Neural progenitor cell (in vitro differentiated cells): ENCODE data around the gene GDF7. TPM values are rescaled to one million over a fixed set of nuclear protein-coding genes. Genes with fewer than 3 reads are reported as not detected.
A peak's percentile ranks its signal among the peaks of the same experiment; 100 is the strongest.

Experiments
- DNase-seq: peaks from one replicate; pipeline ENCODE4 v3.0.0-alpha.2; 2016; ENCODE audit warnings: low spot score
- H2AFZ ChIP-seq: fragments of 200-600 bp; sonication (generic); replicated peaks from 2 replicates; pipeline ENCODE4 v1.6.1; 2016; ENCODE audit warnings: antibody characterized with exemption
- H3F3A ChIP-seq: fragments of 200-600 bp; sonication (generic); 2 replicates; pipeline ENCODE4 v1.6.1; 2016; ENCODE audit warnings: antibody characterized with exemption, low read depth
- H3K27ac ChIP-seq: fragments of 200-600 bp; sonication (generic); 2 replicates; pipeline ENCODE4 v1.5.1; 2016; ENCODE audit warnings: mild to moderate bottlenecking
- H3K27me3 ChIP-seq: fragments of 200-600 bp; sonication (generic); 2 replicates; pipeline ENCODE4 v1.6.1; 2016; ENCODE audit warnings: mild to moderate bottlenecking, moderate library complexity
- H3K36me3 ChIP-seq: fragments of 200-600 bp; sonication (generic); 2 replicates; pipeline ENCODE4 v1.5.1; 2016
- H3K4me1 ChIP-seq: fragments of 200-600 bp; sonication (generic); 2 replicates; pipeline ENCODE4 v1.6.1; 2016; ENCODE audit warnings: mixed run types
- H3K4me2 ChIP-seq: fragments of 200-600 bp; sonication (generic); 2 replicates; pipeline ENCODE4 v1.6.1; 2016
- H3K4me3 ChIP-seq: fragments of 200-600 bp; sonication (generic); 2 replicates; pipeline ENCODE4 v1.5.1; 2016
- H3K79me2 ChIP-seq: fragments of 200-600 bp; sonication (generic); 2 replicates; pipeline ENCODE4 v1.6.1; 2016; ENCODE audit warnings: low read depth
- H3K9ac ChIP-seq: fragments of 200-600 bp; sonication (generic); 2 replicates; pipeline ENCODE4 v1.6.1; 2016
- H3K9me3 ChIP-seq: fragments of 200-600 bp; sonication (generic); 2 replicates; pipeline ENCODE4 v1.5.1; 2016; ENCODE audit warnings: low read depth
- H4K20me1 ChIP-seq: fragments of 200-600 bp; sonication (generic); 2 replicates; pipeline ENCODE4 v1.6.1; 2016; ENCODE audit warnings: low read depth
- H3K27ac Mint-ChIP-seq: 3 replicates; pipeline ENCODE4 v1.8.0; 2021; ENCODE audit warnings: mixed read lengths
- H3K27me3 Mint-ChIP-seq: 2 replicates; pipeline ENCODE4 v1.8.0; 2022; ENCODE audit warnings: low read depth, mild to moderate bottlenecking, inconsistent platforms, moderate library complexity, mixed read lengths; ENCODE audit not compliant: insufficient read depth
- H3K36me3 Mint-ChIP-seq: 3 replicates; pipeline ENCODE4 v1.8.0; 2021; ENCODE audit warnings: mixed read lengths
- H3K4me1 Mint-ChIP-seq: 3 replicates; pipeline ENCODE4 v1.8.0; 2021; ENCODE audit warnings: mixed read lengths
- H3K4me3 Mint-ChIP-seq: 3 replicates; pipeline ENCODE4 v1.8.0; 2021; ENCODE audit warnings: mild to moderate bottlenecking, moderate library complexity, mixed read lengths
- H3K9me3 Mint-ChIP-seq: 3 replicates; pipeline ENCODE4 v1.8.0; 2020; ENCODE audit warnings: mixed read lengths
- EZH2 ChIP-seq: fragments of 200-600 bp; sonication (generic); IDR thresholded peaks from 2 replicates; pipeline ENCODE4 v1.6.1; 2017; ENCODE audit warnings: antibody characterized with exemption, mild to moderate bottlenecking, moderate library complexity
- EZH2phosphoT487 ChIP-seq: fragments of 200-600 bp; sonication (generic); IDR thresholded peaks from 2 replicates; pipeline ENCODE4 v1.6.1; 2017; ENCODE audit warnings: antibody characterized with exemption
- total RNA-seq: library from RNA; depleted of rRNA; stranded (reverse); fragments of >200 nt; gene quantifications from 2 replicates; pipeline ENCODE4 v1.2.3, GENCODE V29; 2015; ENCODE audit warnings: low replicate concordance
- TF ChIP-seq, protein P1 (sequence below): fragments of 200-600 bp; sonication (generic); IDR thresholded peaks from 2 replicates; pipeline ENCODE4 v1.5.1; 2017; ENCODE audit warnings: antibody characterized with exemption, mild to moderate bottlenecking

The GDF7 gene
- total RNA-seq, 1 donor from 2014 or later: not detected

- Histone ChIP-seq H3K27ac (no peak within 1 kb of the TSS), H3K4me3 (peak within 1 kb of the TSS; percentile 76), H3K9me3 (no peaks in the 10 kb centered on the region), H3K27me3 (peaks cover 19% of the 10 kb centered on the region), H3F3A (no peaks in the 10 kb centered on the region), H3K4me1 (peaks cover under 1% of the 10 kb centered on the region), H3K4me2 (peak within 1 kb of the TSS; percentile 78), H3K36me3 (no peaks in the 10 kb centered on the region), H3K79me2 (no peaks in the 10 kb centered on the region), H4K20me1 (no peaks in the 10 kb centered on the region), H2AFZ (peak within 1 kb of the TSS; percentile 83), H3K9ac (peak within 1 kb of the TSS; percentile 30)
- no peaks in the 10 kb centered on the region for H3K9me3 Mint-ChIP-seq
- H3K27me3 Mint-ChIP-seq: peaks cover 15% of the 10 kb centered on the region
- peak; percentile 94 for DNase-seq
- TF ChIP-seq, protein P1, sequence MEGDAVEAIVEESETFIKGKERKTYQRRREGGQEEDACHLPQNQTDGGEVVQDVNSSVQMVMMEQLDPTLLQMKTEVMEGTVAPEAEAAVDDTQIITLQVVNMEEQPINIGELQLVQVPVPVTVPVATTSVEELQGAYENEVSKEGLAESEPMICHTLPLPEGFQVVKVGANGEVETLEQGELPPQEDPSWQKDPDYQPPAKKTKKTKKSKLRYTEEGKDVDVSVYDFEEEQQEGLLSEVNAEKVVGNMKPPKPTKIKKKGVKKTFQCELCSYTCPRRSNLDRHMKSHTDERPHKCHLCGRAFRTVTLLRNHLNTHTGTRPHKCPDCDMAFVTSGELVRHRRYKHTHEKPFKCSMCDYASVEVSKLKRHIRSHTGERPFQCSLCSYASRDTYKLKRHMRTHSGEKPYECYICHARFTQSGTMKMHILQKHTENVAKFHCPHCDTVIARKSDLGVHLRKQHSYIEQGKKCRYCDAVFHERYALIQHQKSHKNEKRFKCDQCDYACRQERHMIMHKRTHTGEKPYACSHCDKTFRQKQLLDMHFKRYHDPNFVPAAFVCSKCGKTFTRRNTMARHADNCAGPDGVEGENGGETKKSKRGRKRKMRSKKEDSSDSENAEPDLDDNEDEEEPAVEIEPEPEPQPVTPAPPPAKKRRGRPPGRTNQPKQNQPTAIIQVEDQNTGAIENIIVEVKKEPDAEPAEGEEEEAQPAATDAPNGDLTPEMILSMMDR: peak; percentile 75
- no peak for TF ChIP-seq EZH2
- TF ChIP-seq EZH2phosphoT487: no peak
- peaks cover 48% of the 10 kb centered on the region for H3K4me1 Mint-ChIP-seq
- H3K27ac Mint-ChIP-seq: peak within 1 kb of the TSS; percentile 87
- peak within 1 kb of the TSS; percentile 91 for H3K4me3 Mint-ChIP-seq
- H3K36me3 Mint-ChIP-seq: no peaks in the 10 kb centered on the region
Measured at GRCh38 chr2:20650877-20651730, 15.8 kb upstream of the GDF7 start, which contains the start of gene HS1BP3. Gene HS1BP3, minus strand, starts transcription at chr2:20651098. Its CDS starts 35 bp downstream, at chr2:20651063.

- peak overlapping the region; percentile 83 for H2AFZ ChIP-seq
- Mint-ChIP-seq H3K4me3 (peak overlapping the region; percentile 91), H3K27me3 (peaks cover 15% of the 10 kb centered on the region), H3K36me3 (no peaks in the 10 kb centered on the region), H3K4me1 (peaks cover 51% of the 10 kb centered on the region), H3K9me3 (no peaks in the 10 kb centered on the region), H3K27ac (no peak overlapping the region)
- H3F3A ChIP-seq: no peaks in the 10 kb centered on the region
- no peak overlapping the region for H3K9ac ChIP-seq
- DNase-seq: no peak
- TF ChIP-seq EZH2phosphoT487 (no peak), EZH2 (no peak)
- TF ChIP-seq, protein P1: no peak
- H3K27ac ChIP-seq: no peak overlapping the region
- peaks cover 7% of the 10 kb centered on the region for H3K4me1 ChIP-seq
- H3K4me3 ChIP-seq: peak overlapping the region; percentile 76
- H3K4me2 ChIP-seq: peak overlapping the region; percentile 78
- peaks cover 19% of the 10 kb centered on the region for H3K27me3 ChIP-seq
- H3K36me3 ChIP-seq: no peaks in the 10 kb centered on the region
- H3K9me3 ChIP-seq: no peaks in the 10 kb centered on the region
- no peaks in the 10 kb centered on the region for H3K79me2 ChIP-seq
- H4K20me1 ChIP-seq: no peaks in the 10 kb centered on the region
Measured at GRCh38 chr2:20651731-20652099, 15.2 kb upstream of the GDF7 start.

GRCh38 chr2:20652141-20652540 lies 14.8 kb upstream of the GDF7 start:
- peaks cover 15% of the 10 kb centered on the region for H3K27me3 Mint-ChIP-seq
- no peak overlapping the region for H3K27ac Mint-ChIP-seq

More at GRCh38 chr2:20652141-20652540, 14.8 kb upstream of the GDF7 start:
- Histone ChIP-seq H3K4me2 (no peak overlapping the region), H3K79me2 (no peaks in the 10 kb centered on the region), H3K27me3 (peaks cover 22% of the 10 kb centered on the region), H4K20me1 (no peaks in the 10 kb centered on the region), H3K36me3 (no peaks in the 10 kb centered on the region), H3K27ac (no peak overlapping the region), H2AFZ (no peak overlapping the region), H3K4me3 (no peak overlapping the region), H3K9ac (no peak overlapping the region), H3K9me3 (no peaks in the 10 kb centered on the region), H3F3A (no peaks in the 10 kb centered on the region), H3K4me1 (peaks cover 10% of the 10 kb centered on the region)
- Mint-ChIP-seq H3K36me3 (no peaks in the 10 kb centered on the region), H3K4me3 (peak overlapping the region; percentile 91), H3K9me3 (no peaks in the 10 kb centered on the region), H3K4me1 (peaks cover 53% of the 10 kb centered on the region)
- no peak for DNase-seq
- TF ChIP-seq, protein P1: no peak
- no peak for TF ChIP-seq EZH2phosphoT487
